ENCODE measurements around the gene BTN2A1. TPM values are rescaled to one million over a fixed set of nuclear protein-coding genes. Genes with fewer than 3 reads are reported as not detected.

BTN2A1 gene
- total RNA-seq, 6 experiments from 2014 or later: 3.6 to 8.3 (median 5.2) TPM

DNA sequence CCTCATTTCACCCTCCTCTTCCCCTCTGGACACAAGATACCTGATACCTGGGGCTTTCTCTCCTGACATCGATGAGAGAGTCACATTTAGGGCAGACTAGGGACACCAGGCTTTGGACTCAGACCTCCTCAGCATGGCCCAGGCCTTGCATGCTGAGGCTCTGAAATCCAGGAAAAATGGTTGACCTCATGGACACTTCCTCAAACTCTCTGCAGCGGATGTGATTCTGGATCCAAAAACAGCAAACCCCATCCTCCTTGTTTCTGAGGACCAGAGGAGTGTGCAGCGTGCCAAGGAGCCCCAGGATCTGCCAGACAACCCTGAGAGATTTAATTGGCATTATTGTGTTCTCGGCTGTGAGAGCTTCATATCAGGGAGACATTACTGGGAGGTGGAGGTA, 44.8 kb upstream of the BTN2A1 start:
- Histone ChIP-seq H3K27me3 (no peaks in the 10 kb centered on the region), H3K9me3 (no peaks in the 10 kb centered on the region), H3K36me3 (peaks cover 2 to 27% (median 4%) of the 10 kb centered on the region in 4 donors), H3K27ac (no peak overlapping the region), H3K4me1 (no peaks in the 10 kb centered on the region), H3K4me3 (no peak overlapping the region)
- no peak for TF ChIP-seq POLR2A (IDR thresholded peaks at IDR 0.05)
- TF ChIP-seq, protein P1, sequence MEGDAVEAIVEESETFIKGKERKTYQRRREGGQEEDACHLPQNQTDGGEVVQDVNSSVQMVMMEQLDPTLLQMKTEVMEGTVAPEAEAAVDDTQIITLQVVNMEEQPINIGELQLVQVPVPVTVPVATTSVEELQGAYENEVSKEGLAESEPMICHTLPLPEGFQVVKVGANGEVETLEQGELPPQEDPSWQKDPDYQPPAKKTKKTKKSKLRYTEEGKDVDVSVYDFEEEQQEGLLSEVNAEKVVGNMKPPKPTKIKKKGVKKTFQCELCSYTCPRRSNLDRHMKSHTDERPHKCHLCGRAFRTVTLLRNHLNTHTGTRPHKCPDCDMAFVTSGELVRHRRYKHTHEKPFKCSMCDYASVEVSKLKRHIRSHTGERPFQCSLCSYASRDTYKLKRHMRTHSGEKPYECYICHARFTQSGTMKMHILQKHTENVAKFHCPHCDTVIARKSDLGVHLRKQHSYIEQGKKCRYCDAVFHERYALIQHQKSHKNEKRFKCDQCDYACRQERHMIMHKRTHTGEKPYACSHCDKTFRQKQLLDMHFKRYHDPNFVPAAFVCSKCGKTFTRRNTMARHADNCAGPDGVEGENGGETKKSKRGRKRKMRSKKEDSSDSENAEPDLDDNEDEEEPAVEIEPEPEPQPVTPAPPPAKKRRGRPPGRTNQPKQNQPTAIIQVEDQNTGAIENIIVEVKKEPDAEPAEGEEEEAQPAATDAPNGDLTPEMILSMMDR (IDR thresholded peaks at IDR 0.05): no peak
- ATAC-seq: no peak
- DNase-seq: no peak
- WGBS (ENCODE audit: insufficient coverage, low coverage, low lambda C conversion rate, missing lambda C conversion rate): 77% methylated on average over 2 of the region's 4 CpGs
- intact Hi-C loops (cut with DNase I): no loop called here

DNA sequence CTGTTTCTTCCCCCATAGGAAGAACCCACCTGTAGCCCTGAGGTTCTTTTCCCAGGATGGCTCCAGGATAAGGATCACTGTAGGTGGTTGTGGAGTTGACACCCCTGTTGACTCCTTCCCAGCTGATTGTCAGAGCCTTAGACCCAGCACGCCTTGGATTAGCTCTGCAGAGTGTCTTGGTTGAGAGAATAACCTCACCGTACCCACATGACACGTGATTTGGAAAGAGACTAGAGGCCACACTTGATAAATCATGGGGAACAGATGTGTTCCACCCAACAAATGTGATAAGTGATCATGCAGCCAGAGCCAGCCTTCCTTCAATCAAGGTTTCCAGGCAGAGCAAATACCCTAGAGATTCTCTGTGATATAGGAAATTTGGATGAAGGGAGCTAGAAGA, 43.5 kb upstream of the BTN2A1 start:
- Histone ChIP-seq H3K27ac (no peak overlapping the region), H3K27me3 (no peaks in the 10 kb centered on the region), H3K9me3 (no peaks in the 10 kb centered on the region), H3K4me3 (no peak overlapping the region), H3K4me1 (peaks cover 0 to 4% (median 0%) of the 10 kb centered on the region in 4 donors), H3K36me3 (peaks cover 0 to 20% (median 2%) of the 10 kb centered on the region in 4 donors)
- WGBS (ENCODE audit: insufficient coverage, low coverage, low lambda C conversion rate, missing lambda C conversion rate): 83% methylated on average over 3 of the region's 3 CpGs
- no peak for TF ChIP-seq POLR2A (IDR thresholded peaks at IDR 0.05)
- TF ChIP-seq, protein P1 (IDR thresholded peaks at IDR 0.05): no peak
- DNase-seq (no peak), ATAC-seq (no peak)
- intact Hi-C loops (cut with DNase I): no loop called here

DNA sequence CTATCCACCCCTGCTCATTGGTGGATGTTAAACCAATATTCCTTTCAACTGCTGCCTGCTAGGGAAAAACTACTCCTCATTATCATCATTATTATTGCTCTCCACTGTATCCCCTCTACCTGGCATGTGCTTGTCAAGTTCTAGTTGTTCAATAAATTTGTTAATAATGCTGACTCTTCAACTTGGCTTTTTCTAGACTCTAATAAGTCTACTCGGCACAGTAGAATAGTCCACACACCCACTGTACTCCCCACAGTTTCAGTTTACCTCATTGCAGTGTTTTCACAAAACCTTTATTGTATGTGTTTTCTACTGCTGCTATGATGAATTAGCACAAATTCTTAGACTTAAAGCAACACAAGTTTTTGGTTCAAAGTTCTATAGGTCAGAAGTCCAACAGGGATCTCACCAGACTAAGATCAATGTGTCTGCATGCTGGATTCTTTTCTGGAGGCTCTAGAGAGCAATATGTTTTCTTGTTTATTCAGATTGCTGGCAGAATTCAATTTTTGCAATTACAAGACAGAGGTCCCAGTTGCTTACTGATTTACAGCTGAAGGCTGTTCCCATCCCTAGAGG, 42.6 kb upstream of the BTN2A1 start:
- WGBS (ENCODE audit: insufficient coverage, low coverage, low lambda C conversion rate, missing lambda C conversion rate): 78% methylated on average over 1 of the region's 1 CpG

DNA sequence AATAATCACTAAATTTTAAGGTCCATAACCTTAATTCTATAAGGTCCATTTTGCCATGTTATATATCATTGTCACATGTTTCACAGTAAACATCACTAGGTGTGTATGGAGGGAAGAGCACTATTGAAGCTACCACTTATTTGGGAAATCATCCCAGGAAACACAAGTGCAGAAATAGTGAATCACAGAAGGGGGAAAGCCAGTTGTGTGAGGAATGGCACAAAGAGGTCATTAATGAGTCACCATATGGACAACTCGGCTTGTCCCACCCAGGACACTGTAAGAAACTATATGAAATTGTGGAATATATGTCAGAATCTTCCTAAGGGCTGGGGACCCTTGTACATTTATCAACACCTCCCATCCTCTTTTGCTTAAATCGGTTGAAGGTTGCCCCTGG, 42.0 kb upstream of the BTN2A1 start:
- Histone ChIP-seq H3K27me3 (no peaks in the 10 kb centered on the region), H3K4me1 (peaks cover 0 to 7% (median 0%) of the 10 kb centered on the region in 4 donors), H3K9me3 (no peaks in the 10 kb centered on the region), H3K27ac (no peak overlapping the region), H3K36me3 (peaks cover 0 to 12% (median 2%) of the 10 kb centered on the region in 4 donors), H3K4me3 (no peak overlapping the region)
- ATAC-seq: no peak
- intact Hi-C loops (cut with DNase I): no loop called here
- no peak for DNase-seq
- 100% methylated on average over 2 of the region's 2 CpGs for WGBS (ENCODE audit: insufficient coverage, low coverage, low lambda C conversion rate, missing lambda C conversion rate)
- no peak for TF ChIP-seq POLR2A (IDR thresholded peaks at IDR 0.05)
- TF ChIP-seq, protein P1 (IDR thresholded peaks at IDR 0.05): no peak

More for the DNA sequence above, 42.6 kb upstream of the BTN2A1 start:
- H3K4me1 ChIP-seq: peaks cover 0 to 4% (median 0%) of the 10 kb centered on the region in 4 donors
- DNase-seq: no peak
- TF ChIP-seq, protein P1 (IDR thresholded peaks at IDR 0.05): no peak
- no peak for TF ChIP-seq POLR2A (IDR thresholded peaks at IDR 0.05)
- intact Hi-C loops (cut with DNase I): no loop called here
- no peak overlapping the region for H3K4me3 ChIP-seq
- no peaks in the 10 kb centered on the region for H3K9me3 ChIP-seq
- ATAC-seq: no peak
- no peaks in the 10 kb centered on the region for H3K27me3 ChIP-seq
- H3K36me3 ChIP-seq: peaks cover 0 to 13% (median 2%) of the 10 kb centered on the region in 4 donors
- H3K27ac ChIP-seq: no peak overlapping the region
